ENCODE measurements around the gene RABL3.
"Not testable (repeated sequence)": the region's sequence is repeated elsewhere in the genome, so short reads cannot be mapped to it uniquely, and the experiment has no call there.

RABL3 gene

GRCh38 chr3:120742198-120742848 lies at the start of gene RABL3, which contains the start of gene GTF2E1:
RABL3 (minus strand) TSS chr3:120742516; CDS start chr3:120742507, 9 bp downstream.
GTF2E1 (plus strand) TSS chr3:120742744; CDS start chr3:120750553, 7,809 bp downstream.
- Histone ChIP-seq H3K9me3 (ENCODE audit: severe bottlenecking) (peaks cover 2% of the 10 kb centered on the region), H3K27me3 (ENCODE audit: insufficient read depth, low read depth, severe bottlenecking) (no peaks in the 10 kb centered on the region), H3K36me3 (peaks cover 10% of the 10 kb centered on the region; the same call in 1 of the 2 replicates), H3K4me3 (ENCODE audit: low read depth, low read length) (peak within 1 kb of the TSS; percentile 99), H3K27ac (peak within 1 kb of the TSS; percentile 98)
- peak; percentile 97 for DNase-seq
- no peak for TF ChIP-seq CTCF (IDR thresholded peaks at IDR 0.05; ENCODE audit: low read depth, low read length)

GRCh38 chr3:120791913-120792312 lies 49.6 kb upstream of the RABL3 start:
- DNase-seq, result no peak
- H3K27ac ChIP-seq, result no peak overlapping the region

GRCh38 chr3:120791010-120791409 lies 48.7 kb upstream of the RABL3 start:
- no peaks in the 10 kb centered on the region for H3K36me3 ChIP-seq
- no peak for DNase-seq
- no peaks in the 10 kb centered on the region for H3K27me3 ChIP-seq (ENCODE audit: insufficient read depth, low read depth, severe bottlenecking)
- no peak for TF ChIP-seq CTCF (IDR thresholded peaks at IDR 0.05; ENCODE audit: low read depth, low read length)
- no peak overlapping the region for H3K4me3 ChIP-seq (ENCODE audit: low read depth, low read length)
- H3K27ac ChIP-seq, result no peak overlapping the region
- no peaks in the 10 kb centered on the region for H3K9me3 ChIP-seq (ENCODE audit: severe bottlenecking)

More at GRCh38 chr3:120791913-120792312, 49.6 kb upstream of the RABL3 start:
- H3K9me3 ChIP-seq (ENCODE audit: severe bottlenecking), result no peaks in the 10 kb centered on the region
- no peak overlapping the region for H3K4me3 ChIP-seq (ENCODE audit: low read depth, low read length)
- no peaks in the 10 kb centered on the region for H3K27me3 ChIP-seq (ENCODE audit: insufficient read depth, low read depth, severe bottlenecking)
- TF ChIP-seq CTCF (IDR thresholded peaks at IDR 0.05; ENCODE audit: low read depth, low read length), result no peak
- no peaks in the 10 kb centered on the region for H3K36me3 ChIP-seq

- DNase-seq; H3K9me3 ChIP-seq (ENCODE audit: severe bottlenecking); H3K27me3 ChIP-seq (ENCODE audit: insufficient read depth, low read depth, severe bottlenecking); H3K4me3 ChIP-seq (ENCODE audit: low read depth, low read length); H3K27ac ChIP-seq; H3K36me3 ChIP-seq: not testable (repeated sequence)
Observed at GRCh38 chr3:120785832-120786231, 43.5 kb upstream of the RABL3 start.

- no peak for TF ChIP-seq CTCF (IDR thresholded peaks at IDR 0.05; ENCODE audit: low read depth, low read length)
- no peak for DNase-seq
- H3K36me3 ChIP-seq, result peaks cover 23% of the 10 kb centered on the region
- H3K27me3 ChIP-seq (ENCODE audit: insufficient read depth, low read depth, severe bottlenecking), result no peaks in the 10 kb centered on the region
- no peaks in the 10 kb centered on the region for H3K9me3 ChIP-seq (ENCODE audit: severe bottlenecking)
- no peak overlapping the region for H3K27ac ChIP-seq
- no peak overlapping the region for H3K4me3 ChIP-seq (ENCODE audit: low read depth, low read length)
Observed at GRCh38 chr3:120780977-120781376, 38.7 kb upstream of the RABL3 start.

- Histone ChIP-seq H3K4me3 (ENCODE audit: low read depth, low read length) (no peak overlapping the region), H3K27ac (no peak overlapping the region), H3K27me3 (ENCODE audit: insufficient read depth, low read depth, severe bottlenecking) (no peaks in the 10 kb centered on the region), H3K9me3 (ENCODE audit: severe bottlenecking) (no peaks in the 10 kb centered on the region), H3K36me3 (peaks cover 23% of the 10 kb centered on the region)
- no peak for TF ChIP-seq CTCF (IDR thresholded peaks at IDR 0.05; ENCODE audit: low read depth, low read length)
- no peak for DNase-seq
Observed at GRCh38 chr3:120778776-120779175, 36.5 kb upstream of the RABL3 start.

Data from WERI-Rb-1 (cell line).